ENCODE data around the gene LMO1.

The LMO1 gene

DNA sequence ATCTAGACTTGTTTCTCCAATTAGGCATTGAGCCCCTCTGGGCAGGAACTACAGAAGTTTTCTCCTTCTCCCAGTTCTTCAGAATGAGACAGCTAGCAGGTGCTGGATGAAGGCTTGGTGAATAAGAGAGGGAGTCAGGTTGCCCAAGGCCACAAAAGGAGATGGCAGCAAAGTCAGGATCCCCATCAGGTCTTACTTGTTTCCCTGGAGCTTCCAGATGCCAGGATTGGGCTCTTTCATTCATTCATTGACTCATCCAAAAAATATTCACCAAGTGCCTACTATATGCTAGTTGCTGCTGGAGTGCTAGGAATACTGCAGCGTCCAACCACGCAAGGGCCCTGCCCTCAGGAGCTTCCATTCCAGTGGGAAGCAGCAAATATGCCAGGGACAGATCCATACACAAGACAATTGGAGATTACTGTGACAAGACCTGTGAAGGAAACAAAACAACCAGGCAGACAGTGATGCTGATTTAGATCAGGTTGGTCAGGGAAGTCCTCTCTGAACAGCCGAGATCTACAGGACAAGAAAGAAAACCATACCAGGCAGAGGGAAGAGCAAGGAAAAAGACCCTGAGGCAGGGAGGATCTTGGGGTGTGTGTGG lies 24.6 kb upstream of the LMO1 start:
- no peak for DNase-seq

DNA sequence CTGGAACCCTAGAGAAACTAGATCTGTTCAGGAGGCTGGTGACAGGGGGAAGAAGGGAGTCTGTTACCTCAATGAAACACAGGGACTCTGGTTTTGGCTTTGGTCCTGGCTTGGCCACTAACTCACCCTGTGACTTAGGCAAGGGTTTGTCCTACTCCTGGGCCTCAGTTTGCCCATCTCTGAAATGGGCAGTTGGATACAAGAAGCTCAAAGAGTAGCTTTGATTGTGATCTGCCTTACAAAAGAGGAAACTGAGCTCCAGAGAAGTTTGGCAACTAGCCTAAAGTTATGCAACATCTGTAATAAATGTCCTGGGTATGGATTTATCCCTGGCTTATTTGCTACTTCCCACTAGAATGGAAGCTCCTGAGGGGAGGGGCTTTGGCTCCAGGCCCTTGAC lies 24.0 kb upstream of the LMO1 start:
- DNase-seq, result no peak

DNA sequence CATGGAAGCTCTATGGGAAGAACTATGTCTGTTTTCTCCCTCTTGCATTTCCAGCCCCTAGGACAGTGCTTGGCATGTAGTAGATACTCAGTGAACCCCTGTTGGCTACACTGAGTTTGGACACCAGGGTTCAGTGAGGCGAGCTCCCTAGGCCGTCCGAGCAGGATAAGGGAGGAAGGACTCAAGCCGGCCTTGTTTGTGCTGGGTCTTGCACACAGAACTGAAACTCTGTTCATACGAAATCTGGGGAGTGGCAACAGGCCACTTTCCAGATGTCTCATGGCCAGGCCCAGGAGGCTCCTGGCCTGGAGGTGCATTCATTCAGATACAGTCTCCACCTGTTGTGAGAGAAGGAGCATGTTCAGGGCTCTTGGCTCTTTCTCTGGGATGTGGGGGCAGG lies 23.6 kb upstream of the LMO1 start:
- DNase-seq, result no peak

GRCh38 chr11:8286886-8287285 lies 23.2 kb upstream of the LMO1 start:
- no peak for DNase-seq

GRCh38 chr11:8285796-8286195 lies 22.1 kb upstream of the LMO1 start:
- DNase-seq, result no peak

- no peak for DNase-seq
Measured at GRCh38 chr11:8285228-8285627, 21.6 kb upstream of the LMO1 start.

DNA sequence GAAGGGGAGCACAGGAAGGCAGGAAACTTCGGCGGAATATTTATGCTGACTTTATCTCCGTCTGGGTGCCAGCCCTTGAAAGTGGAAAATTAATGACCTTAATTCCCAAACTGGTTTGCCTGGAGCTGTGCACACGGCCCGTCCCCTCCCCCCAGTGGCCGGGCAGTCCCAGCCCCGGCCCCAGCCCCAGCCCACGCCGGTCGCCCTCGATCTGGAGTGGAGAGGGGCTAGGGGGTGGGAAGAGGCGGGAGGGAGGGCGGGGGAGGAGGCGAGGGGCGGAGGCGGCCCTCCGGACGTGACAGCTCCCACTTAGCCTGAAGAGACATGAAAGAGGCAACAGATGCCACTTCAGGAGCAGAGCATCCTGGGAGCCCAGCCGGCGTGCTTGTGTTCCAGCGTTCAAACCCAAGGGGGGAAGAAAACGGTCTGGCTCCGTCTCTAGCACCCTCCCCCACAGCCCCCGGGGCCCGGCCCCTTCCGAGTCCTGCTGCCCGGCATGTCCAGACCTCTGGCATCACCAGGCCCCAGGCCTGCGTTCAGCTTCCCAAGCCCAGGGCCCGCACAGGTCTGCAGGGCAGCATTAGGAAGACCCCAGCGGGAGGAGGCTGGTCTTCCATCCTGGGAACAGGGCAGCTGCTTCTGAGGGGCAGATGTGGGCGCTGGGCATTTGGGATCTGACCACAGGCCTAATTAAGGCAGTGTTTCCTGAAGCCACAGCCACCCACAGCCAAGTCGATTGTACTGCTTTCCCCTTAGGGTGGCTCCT lies 20.0 kb upstream of the LMO1 start:
- DNase-seq, result no peak

DNA sequence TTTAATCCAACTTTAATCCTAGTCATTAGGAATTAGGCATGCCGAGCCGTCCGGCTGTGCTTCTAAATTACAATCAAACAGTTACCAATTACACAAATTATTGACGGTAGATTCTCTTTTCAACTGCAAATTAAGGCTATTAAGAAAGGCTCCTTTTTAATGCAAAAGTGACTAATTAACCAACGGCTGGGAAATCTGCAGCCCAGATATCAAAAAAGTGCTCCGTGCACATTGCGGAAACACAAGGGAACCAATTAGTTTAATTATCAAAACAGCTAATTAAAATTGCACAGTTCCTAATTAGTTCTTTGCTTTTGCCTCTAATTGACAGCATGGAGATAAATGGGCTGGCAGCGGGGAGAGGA lies 19.4 kb upstream of the LMO1 start:
- no peak for DNase-seq

DNA sequence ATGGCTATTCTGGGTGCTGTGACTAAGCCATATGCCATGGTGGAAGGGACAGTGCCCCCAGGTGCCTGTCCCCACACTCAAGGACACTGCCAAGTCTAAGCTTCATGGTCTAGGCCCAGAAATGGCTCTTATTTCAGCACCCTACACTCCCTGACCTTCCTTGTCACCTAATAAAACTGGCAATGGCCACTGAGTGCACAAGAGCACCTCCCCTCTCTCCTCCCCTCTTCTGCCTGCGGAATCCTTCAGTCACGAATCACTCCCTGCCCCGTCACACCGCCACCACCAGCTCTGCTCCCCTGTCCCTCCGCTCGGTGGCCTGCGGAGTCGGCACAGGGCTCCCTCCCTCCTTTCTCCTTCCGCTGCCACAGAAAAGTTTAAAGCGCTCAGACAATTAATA lies 19.0 kb upstream of the LMO1 start:
- no peak for DNase-seq

DNA sequence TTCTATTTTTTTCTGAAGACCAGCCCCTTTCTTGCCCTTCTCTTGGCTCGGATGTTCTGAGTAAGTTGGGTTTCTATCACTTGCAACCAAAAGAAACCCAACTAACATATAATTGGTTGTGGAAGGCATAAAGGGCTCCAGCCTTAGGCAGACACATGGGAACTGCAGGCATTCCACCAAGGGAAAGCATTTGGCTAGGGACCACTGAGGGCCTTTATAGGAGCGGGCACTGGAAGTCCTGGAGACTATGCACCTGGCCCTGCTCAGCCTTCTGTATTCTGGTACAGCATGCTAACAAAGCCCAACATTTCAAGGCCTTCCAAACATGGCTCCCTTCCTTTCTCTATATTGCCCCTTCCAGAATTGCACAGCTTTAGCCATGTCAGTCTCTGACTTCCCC lies 17.6 kb upstream of the LMO1 start:
- DNase-seq, result no peak

DNA sequence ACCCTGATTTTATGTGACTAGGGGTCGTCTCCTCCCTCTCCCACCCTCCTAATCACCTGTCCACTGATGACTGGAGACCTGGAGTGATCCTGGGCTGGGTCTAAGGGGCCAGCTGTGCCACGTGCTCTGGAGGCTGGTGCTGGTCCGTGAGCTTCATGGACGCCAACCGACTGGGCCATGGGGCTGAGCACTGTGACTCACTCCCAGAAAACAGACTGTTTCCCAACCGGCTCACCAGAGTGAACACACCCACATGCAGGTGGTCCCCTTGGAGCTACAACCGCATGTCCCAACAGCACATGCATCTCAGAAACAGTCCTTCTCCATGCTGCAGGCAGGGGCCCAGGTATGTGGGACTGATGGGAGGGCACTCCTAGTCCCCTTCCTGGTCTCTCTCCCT lies 14.0 kb upstream of the LMO1 start:
- DNase-seq, result no peak

DNA sequence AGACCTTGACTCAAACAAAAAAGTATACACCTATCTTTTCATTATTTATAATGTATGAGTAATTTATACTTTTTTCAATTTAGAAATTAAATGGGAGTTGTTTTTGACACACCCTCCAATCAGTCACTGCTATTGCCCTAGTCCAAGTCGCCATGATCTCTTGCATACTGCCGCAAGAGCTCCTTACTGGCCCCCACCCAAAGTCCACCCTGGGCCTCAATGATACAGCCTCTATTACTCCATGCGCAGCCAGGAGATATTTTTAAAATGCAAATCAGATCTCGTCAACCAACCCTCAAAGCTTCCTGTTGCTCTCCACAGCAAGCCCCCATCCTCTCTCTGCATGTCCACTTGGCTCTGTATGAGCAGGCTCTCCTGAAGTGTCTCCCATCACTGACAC lies 12.8 kb upstream of the LMO1 start:
- DNase-seq, result no peak

GRCh38 chr11:8273287-8273686 lies 9.6 kb upstream of the LMO1 start:
- DNase-seq, result no peak

- no peak for DNase-seq
Measured at GRCh38 chr11:8271106-8271886, 7.6 kb upstream of the LMO1 start.

GRCh38 chr11:8269636-8270035 lies 6.0 kb upstream of the LMO1 start:
- DNase-seq, result no peak

GRCh38 chr11:8268530-8269400 lies 5.1 kb upstream of the LMO1 start:
- no peak for DNase-seq

DNA sequence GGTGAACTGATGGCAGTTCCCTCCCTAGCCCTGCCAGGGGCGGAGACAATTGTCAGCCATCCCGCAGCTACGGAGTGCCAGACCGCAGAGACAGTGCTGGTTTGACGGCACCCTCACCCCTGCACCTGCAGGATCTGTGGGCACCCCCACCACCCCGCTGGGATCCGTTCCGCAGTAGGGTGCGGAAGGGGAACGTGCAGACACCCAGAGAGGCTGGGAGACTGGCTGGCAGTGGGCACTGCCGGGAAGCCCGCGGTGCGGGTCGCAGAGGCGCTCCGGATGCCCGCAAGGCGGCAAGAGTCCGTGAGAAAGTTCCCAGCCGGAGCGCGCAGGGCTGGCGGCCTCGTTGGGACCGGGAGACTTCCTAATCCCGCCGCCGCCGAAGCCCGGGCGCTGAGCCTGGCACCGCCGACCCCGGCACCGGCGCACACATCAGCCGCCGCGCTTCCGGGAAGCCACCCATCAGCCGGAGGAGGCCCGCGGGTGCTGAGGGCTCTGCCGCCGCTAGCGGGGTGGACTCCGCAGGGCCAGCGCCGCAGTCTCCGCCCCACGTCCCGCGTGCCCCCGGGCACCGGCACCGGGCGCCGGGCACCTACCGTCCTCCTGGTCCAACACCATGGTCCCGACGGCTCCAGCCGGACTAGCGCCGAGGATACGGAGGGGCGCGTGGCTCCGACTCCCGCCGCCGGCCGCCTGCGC lies 4.3 kb upstream of the LMO1 start:
- no peak for DNase-seq

GRCh38 chr11:8267280-8267679 lies 3.6 kb upstream of the LMO1 start:
- DNase-seq, result no peak

- no peak for DNase-seq
Measured at GRCh38 chr11:8266246-8267241, 2.9 kb upstream of the LMO1 start.

DNA sequence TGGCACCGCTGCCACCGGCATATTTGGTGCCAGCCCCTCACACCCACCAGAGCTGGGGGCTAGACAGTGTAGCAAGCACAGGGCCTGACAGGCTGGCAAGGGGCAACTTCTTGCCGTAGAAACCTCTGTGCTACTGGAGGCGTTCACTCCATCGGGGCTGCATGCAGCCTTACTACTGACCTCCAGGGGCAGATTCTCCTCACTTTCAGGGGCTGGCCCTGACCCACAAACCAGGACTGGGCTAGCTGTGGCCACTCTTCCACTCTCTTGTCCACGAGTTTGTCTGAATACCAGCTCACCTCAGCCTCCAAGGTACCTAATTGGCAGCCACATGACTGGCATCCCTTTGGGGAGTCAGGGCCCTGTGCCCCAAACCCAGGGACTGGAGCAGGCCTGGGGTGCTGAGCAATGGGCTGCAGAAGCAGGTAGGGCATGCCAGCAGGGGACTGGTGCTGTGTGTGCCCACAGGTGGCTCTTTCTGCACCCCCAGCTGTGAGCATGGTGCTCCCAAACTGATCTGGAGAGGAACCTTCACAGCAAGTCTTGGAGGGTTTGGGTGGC lies 2.1 kb upstream of the LMO1 start:
- DNase-seq, result no peak
